PC-9 (cell line): Measurements from ENCODE around the gene PSMG2. TPM values are rescaled to one million over a fixed set of nuclear protein-coding genes. Genes with fewer than 3 reads are reported as not detected.
"Not testable (repeated sequence)": the region's sequence is repeated elsewhere in the genome, so short reads cannot be mapped to it uniquely, and the experiment has no call there.

Source experiments
- BruUV-seq: library from RNA; stranded (reverse); fragments of 400-500 nt; replicated peaks from 2 replicates; lab custom pipeline; 2021; lab: Mats Ljungman, UMichigan
- CTCF ChIA-PET: fragments of 300-600 bp; sonication (Branson Sonifier 250); formaldehyde crosslinking; loops from one replicate; lab custom pipeline; 2022; ENCODE audit warnings: antibody characterized with exemption; lab: Charles Lee
- POLR2A ChIA-PET: fragments of 300-600 bp; sonication (Branson Sonifier 250); formaldehyde crosslinking; loops from one replicate; lab custom pipeline; 2022; ENCODE audit warnings: antibody characterized with exemption; ENCODE audit not compliant: unreplicated experiment; lab: Charles Lee
- DNase-seq, 2 experiments: peaks; one replicate each; pipeline versions ENCODE4 v3.0.0 to v3.0.0-alpha.2; 2015 to 2022; ENCODE audit warnings: mixed read lengths in 1 of 2
- H2AFZ ChIP-seq: fragments of 200-600 bp; sonication (generic); 2 replicates; pipeline ENCODE4 v1.8.1; 2017; ENCODE audit warnings: antibody characterized with exemption
- H3F3A ChIP-seq: fragments of 200-600 bp; sonication (generic); 2 replicates; pipeline ENCODE4 v1.8.1; 2017; ENCODE audit warnings: antibody characterized with exemption, mild to moderate bottlenecking, low read depth; ENCODE audit not compliant: insufficient read depth
- H3K27ac ChIP-seq: fragments of 200-600 bp; sonication (generic); 2 replicates; pipeline ENCODE4 v1.6.1; 2016; ENCODE audit warnings: mixed run types
- H3K27me3 ChIP-seq: fragments of 200-600 bp; sonication (generic); 2 replicates; pipeline ENCODE4 v1.6.1; 2016; ENCODE audit warnings: low read depth, mixed run types; ENCODE audit not compliant: insufficient read depth
- H3K36me3 ChIP-seq: fragments of 200-600 bp; sonication (generic); 2 replicates; pipeline ENCODE4 v1.6.1; 2016; ENCODE audit warnings: low read depth, mixed run types
- H3K4me1 ChIP-seq: fragments of 200-600 bp; sonication (generic); replicated peaks from 2 replicates; pipeline ENCODE4 v1.6.1; 2016; ENCODE audit warnings: mixed run types; ENCODE audit not compliant: insufficient read depth
- H3K4me2 ChIP-seq: fragments of 200-600 bp; sonication (generic); 2 replicates; pipeline ENCODE4 v1.6.1; 2017; ENCODE audit warnings: mixed run types
- H3K4me3 ChIP-seq: fragments of 200-600 bp; sonication (generic); 2 replicates; pipeline ENCODE4 v1.6.1; 2016; ENCODE audit warnings: mixed run types
- H3K79me2 ChIP-seq: fragments of 200-600 bp; sonication (generic); 2 replicates; pipeline ENCODE4 v1.6.1; 2017; ENCODE audit warnings: low read depth, mixed run types
- H3K9me2 ChIP-seq: fragments of 200-600 bp; sonication (generic); 2 replicates; pipeline ENCODE4 v1.8.1; 2017; ENCODE audit warnings: mild to moderate bottlenecking; ENCODE audit not compliant: insufficient read depth
- H3K9me3 ChIP-seq: fragments of 200-600 bp; sonication (generic); 2 replicates; pipeline ENCODE4 v1.8.1; 2016; ENCODE audit warnings: low read depth; ENCODE audit not compliant: insufficient read depth
- H4K20me1 ChIP-seq: fragments of 200-600 bp; sonication (generic); 2 replicates; pipeline ENCODE4 v1.8.1; 2017; ENCODE audit not compliant: insufficient read depth
- EZH2 ChIP-seq: fragments of 200-600 bp; sonication (generic); IDR thresholded peaks from 2 replicates; pipeline ENCODE4 v1.8.0; 2017; ENCODE audit warnings: antibody characterized with exemption, low read depth
- intact Hi-C: fragments of 100-400 bp; cut with micrococcal nuclease; formaldehyde crosslinking; loops from one replicate; pipeline ENCODE4 v1.10.0; 2022; ENCODE audit not compliant: unreplicated experiment
- total RNA-seq: library from RNA; stranded (reverse); gene quantifications from 2 replicates; pipeline ENCODE4 v1.2.3, GENCODE V29; 2021
- TF ChIP-seq, protein P1 (sequence below): fragments of 200-600 bp; sonication (generic); conservative IDR thresholded peaks from 2 replicates; pipeline ENCODE4 v1.6.1; 2017; ENCODE audit warnings: mixed run types, antibody characterized with exemption, mild to moderate bottlenecking, moderate library complexity

The PSMG2 gene
- total RNA-seq, 1 experiment from 2014 or later = 123 TPM

- no peaks in the 10 kb centered on the region for H3K27me3 ChIP-seq
- no peaks in the 10 kb centered on the region for H4K20me1 ChIP-seq
- no peak overlapping the region for H3K4me2 ChIP-seq
- ChIA-PET POLR2A (no interaction called here), CTCF (no interaction called here)
- H3K4me1 ChIP-seq = no peaks in the 10 kb centered on the region
- no peaks in the 10 kb centered on the region for H3K9me3 ChIP-seq
- intact Hi-C loops = no loop called here
- BruUV-seq = no TSS peak
- TF ChIP-seq, protein P1, sequence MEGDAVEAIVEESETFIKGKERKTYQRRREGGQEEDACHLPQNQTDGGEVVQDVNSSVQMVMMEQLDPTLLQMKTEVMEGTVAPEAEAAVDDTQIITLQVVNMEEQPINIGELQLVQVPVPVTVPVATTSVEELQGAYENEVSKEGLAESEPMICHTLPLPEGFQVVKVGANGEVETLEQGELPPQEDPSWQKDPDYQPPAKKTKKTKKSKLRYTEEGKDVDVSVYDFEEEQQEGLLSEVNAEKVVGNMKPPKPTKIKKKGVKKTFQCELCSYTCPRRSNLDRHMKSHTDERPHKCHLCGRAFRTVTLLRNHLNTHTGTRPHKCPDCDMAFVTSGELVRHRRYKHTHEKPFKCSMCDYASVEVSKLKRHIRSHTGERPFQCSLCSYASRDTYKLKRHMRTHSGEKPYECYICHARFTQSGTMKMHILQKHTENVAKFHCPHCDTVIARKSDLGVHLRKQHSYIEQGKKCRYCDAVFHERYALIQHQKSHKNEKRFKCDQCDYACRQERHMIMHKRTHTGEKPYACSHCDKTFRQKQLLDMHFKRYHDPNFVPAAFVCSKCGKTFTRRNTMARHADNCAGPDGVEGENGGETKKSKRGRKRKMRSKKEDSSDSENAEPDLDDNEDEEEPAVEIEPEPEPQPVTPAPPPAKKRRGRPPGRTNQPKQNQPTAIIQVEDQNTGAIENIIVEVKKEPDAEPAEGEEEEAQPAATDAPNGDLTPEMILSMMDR = no peak
- TF ChIP-seq EZH2 = no peak
- no peak overlapping the region for H3K4me3 ChIP-seq
- H3K27ac ChIP-seq = no peak overlapping the region
- H2AFZ ChIP-seq = no peak overlapping the region
- no peaks in the 10 kb centered on the region for H3F3A ChIP-seq
- no peaks in the 10 kb centered on the region for H3K79me2 ChIP-seq
- no peak for DNase-seq
- no peaks in the 10 kb centered on the region for H3K36me3 ChIP-seq
- no peaks in the 10 kb centered on the region for H3K9me2 ChIP-seq
Measured at GRCh38 chr18:12751503-12751884, 48.7 kb downstream of the PSMG2 start.

- BruUV-seq = no TSS peak
- no peak overlapping the region for H3K4me2 ChIP-seq
- TF ChIP-seq EZH2 = no peak
- TF ChIP-seq, protein P1 = no peak
- no peaks in the 10 kb centered on the region for H3K9me3 ChIP-seq
- H3K9me2 ChIP-seq = no peaks in the 10 kb centered on the region
- no peaks in the 10 kb centered on the region for H3F3A ChIP-seq
- H4K20me1 ChIP-seq = no peaks in the 10 kb centered on the region
- H3K4me1 ChIP-seq = no peaks in the 10 kb centered on the region
- H3K79me2 ChIP-seq = no peaks in the 10 kb centered on the region
- H2AFZ ChIP-seq = no peak overlapping the region
- H3K4me3 ChIP-seq = no peak overlapping the region
- POLR2A ChIA-PET = interaction anchor here (0.7 kb wide), 1 partner anchor 138 kb away, joined by 5 read pairs; no protein-coding TSS in a partner anchor
- no peaks in the 10 kb centered on the region for H3K27me3 ChIP-seq
- intact Hi-C loops = no loop called here
- no peak overlapping the region for H3K27ac ChIP-seq
- H3K36me3 ChIP-seq = no peaks in the 10 kb centered on the region
- CTCF ChIA-PET = no interaction called here
- DNase-seq = no peak
Measured at GRCh38 chr18:12751891-12752290, 49.0 kb downstream of the PSMG2 start.

DNA sequence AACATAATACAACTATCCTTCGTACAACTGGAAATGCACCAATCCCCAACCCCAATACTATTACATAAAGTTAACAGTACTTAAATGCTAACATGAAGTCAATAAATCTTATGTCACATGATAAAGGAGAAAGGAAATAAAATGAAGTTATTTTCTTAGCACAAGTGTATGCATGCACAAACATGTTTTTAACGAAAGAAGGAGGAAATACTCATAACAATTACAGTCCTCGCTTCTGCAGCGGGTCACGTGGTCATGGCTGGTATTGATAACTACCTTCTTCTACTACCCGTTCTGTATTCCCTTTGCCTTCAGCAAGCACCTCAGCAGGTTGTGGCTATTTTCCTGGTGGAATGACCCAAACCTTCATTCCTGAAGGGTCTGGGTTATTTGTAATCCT, 51.7 kb downstream of the PSMG2 start:
- no peaks in the 10 kb centered on the region for H3F3A ChIP-seq
- intact Hi-C loops = no loop called here
- no TSS peak for BruUV-seq
- ChIA-PET POLR2A (no interaction called here), CTCF (no interaction called here)
- H3K27ac ChIP-seq = no peak overlapping the region
- no peak overlapping the region for H3K4me2 ChIP-seq
- H3K79me2 ChIP-seq = no peaks in the 10 kb centered on the region
- H3K9me2 ChIP-seq = no peaks in the 10 kb centered on the region
- H3K4me1 ChIP-seq = no peaks in the 10 kb centered on the region
- H3K9me3 ChIP-seq = no peaks in the 10 kb centered on the region
- H3K4me3 ChIP-seq = no peak overlapping the region
- H2AFZ ChIP-seq = no peak overlapping the region
- no peaks in the 10 kb centered on the region for H3K36me3 ChIP-seq
- TF ChIP-seq, protein P1 = no peak
- TF ChIP-seq EZH2 = no peak
- H3K27me3 ChIP-seq = no peaks in the 10 kb centered on the region
- no peaks in the 10 kb centered on the region for H4K20me1 ChIP-seq
- no peak for DNase-seq

DNA sequence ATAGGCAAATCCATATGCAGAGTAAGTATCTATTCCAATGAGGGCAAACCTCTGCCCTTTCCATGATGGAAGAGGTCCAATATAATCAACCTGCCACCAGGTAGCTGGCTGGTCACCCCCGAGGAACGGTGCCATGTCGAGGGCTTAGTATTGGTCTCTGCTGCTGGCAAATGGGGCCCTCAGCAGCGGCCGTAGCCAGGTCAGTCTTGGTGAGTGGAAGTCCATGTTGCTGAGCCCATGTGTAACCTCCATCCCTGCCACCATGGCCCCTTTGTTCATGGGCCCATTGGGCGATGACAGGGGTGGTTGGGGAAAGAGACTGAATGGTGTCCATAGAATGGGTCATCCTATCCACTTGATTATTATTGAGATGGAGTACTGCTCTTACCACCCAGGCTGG, 52.8 kb downstream of the PSMG2 start:
- H3K4me1 ChIP-seq, DNase-seq, H3K4me2 ChIP-seq, intact Hi-C loops, H3K4me3 ChIP-seq, BruUV-seq, H3K9me2 ChIP-seq, H3K79me2 ChIP-seq, CTCF ChIA-PET, H3F3A ChIP-seq, H3K27ac ChIP-seq, H3K27me3 ChIP-seq, H3K36me3 ChIP-seq, H2AFZ ChIP-seq, POLR2A ChIA-PET, H3K9me3 ChIP-seq, H4K20me1 ChIP-seq: not testable (repeated sequence)

GRCh38 chr18:12756619-12757239, 53.9 kb downstream of the PSMG2 start:
- H3K4me2 ChIP-seq, H3K9me2 ChIP-seq, DNase-seq, CTCF ChIA-PET, H2AFZ ChIP-seq, H3K27ac ChIP-seq, POLR2A ChIA-PET, BruUV-seq, H3K4me3 ChIP-seq, H3K79me2 ChIP-seq, H3K27me3 ChIP-seq, H4K20me1 ChIP-seq, H3K9me3 ChIP-seq, H3K36me3 ChIP-seq, H3K4me1 ChIP-seq, H3F3A ChIP-seq, intact Hi-C loops: not testable (repeated sequence)
